Body of pancreas (tissue), 4 donors: ENCODE results near the gene CSMD2. TPM values are rescaled to one million over a fixed set of nuclear protein-coding genes. Genes with fewer than 3 reads are reported as not detected.
A peak's percentile ranks its signal among the peaks of the same experiment; 100 is the strongest.

ENCODE experiments used
- ATAC-seq: fragments of 150-250 bp; one replicate; pipeline ENCODE4 v1.9.1; 2016
- DNase-seq, 4 donors: peaks; one replicate each; pipeline ENCODE4 v3.0.0-alpha.2; 2019
- H3K27ac ChIP-seq, 4 donors: fragments of 200-600 bp; sonication (generic); 1 replicate in 3 of 4; 2 replicates in 1 of 4; pipeline versions ENCODE4 v1.5.1 to v1.6.1; 2016 to 2019; ENCODE audit warnings: mild to moderate bottlenecking in 1 of 4, mixed read lengths in 1 of 4, moderate library complexity in 1 of 4
- H3K27me3 ChIP-seq, 2 donors: fragments of 200-600 bp; sonication (generic); one replicate each; pipeline ENCODE4 v1.6.0; 2016; ENCODE audit warnings: mild to moderate bottlenecking in 1 of 2
- H3K36me3 ChIP-seq, 2 donors: fragments of 200-600 bp; sonication (generic); replicated peaks in 1 of 2; 2 replicates each; pipeline ENCODE4 v1.5.1; 2016; ENCODE audit warnings: low read depth in 2 of 2; ENCODE audit not compliant: insufficient read depth in 1 of 2
- H3K4me1 ChIP-seq: fragments of 200-600 bp; sonication (generic); one replicate; pipeline ENCODE4 v1.6.0; 2016
- H3K4me3 ChIP-seq, 2 donors: fragments of 200-600 bp; sonication (generic); 1 replicate in 1 of 2; 2 replicates in 1 of 2; pipeline ENCODE4 v1.5.1; 2016 to 2019
- H3K9me3 ChIP-seq, 3 donors: fragments of 200-600 bp; sonication (generic); 1 replicate in 2 of 3; 2 replicates in 1 of 3; pipeline ENCODE4 v1.5.1; 2016
- CTCF ChIP-seq, 7 experiments: fragments of 450-650 bp in 4 of 7; fragments of 200-600 bp in 3 of 7; sonication (generic) in 3 of 7; IDR thresholded peaks; one replicate each; pipeline ENCODE4 v1.5.1; 2016 to 2019; ENCODE audit warnings: antibody characterized with exemption in 7 of 7
- POLR2A ChIP-seq, 3 donors: fragments of 450-650 bp; IDR thresholded peaks; one replicate each; pipeline ENCODE4 v1.6.1; 2016; ENCODE audit warnings: antibody characterized with exemption in 3 of 3, mild to moderate bottlenecking in 2 of 3
- WGBS, 2 donors: methylation state at CpG; one replicate each; pipeline ENCODE4 v1.1.5; 2017; 5-methylcytosine and 5-hydroxymethylcytosine counted together
- intact Hi-C: fragments of 100-400 bp; cut with DNase I; formaldehyde crosslinking; loops from one replicate; pipeline ENCODE4 v1.15.1; 2023
- total RNA-seq, 2 donors: library from RNA; depleted of rRNA; stranded (reverse); fragments of >200 nt; gene quantifications; one replicate each; pipeline ENCODE4 v1.1.0, GENCODE V29; 2016

The CSMD2 gene
- total RNA-seq, 2 donors from 2014 or later, result 0.26 to 0.33 TPM

- no peak overlapping the region for H3K4me3 ChIP-seq
- intact Hi-C loops, result no loop called here
- TF ChIP-seq CTCF (IDR thresholded peaks at IDR 0.05), result no peak
- TF ChIP-seq POLR2A (IDR thresholded peaks at IDR 0.05), result no peak
These were observed 292.8 kb downstream of the CSMD2 start for GRCh38 chr1:33872275-33872674.

GRCh38 chr1:33867684-33868083 lies 297.3 kb downstream of the CSMD2 start:
- no peak for TF ChIP-seq CTCF (IDR thresholded peaks at IDR 0.05)
- TF ChIP-seq POLR2A (IDR thresholded peaks at IDR 0.05), result no peak
- H3K4me3 ChIP-seq, result no peak overlapping the region
- DNase-seq, result no peak
- intact Hi-C loops, result no loop called here
- no peaks in the 10 kb centered on the region for H3K27me3 ChIP-seq
- no peak for ATAC-seq
- no peaks in the 10 kb centered on the region for H3K9me3 ChIP-seq
- H3K4me1 ChIP-seq, result no peaks in the 10 kb centered on the region
- no peak overlapping the region for H3K27ac ChIP-seq
- 76 to 80% methylated on average over 1 of the region's 1 CpG for WGBS, 2 donors
- no peaks in the 10 kb centered on the region for H3K36me3 ChIP-seq

More at GRCh38 chr1:33872275-33872674, 292.8 kb downstream of the CSMD2 start:
- no peak for DNase-seq
- H3K27me3 ChIP-seq, result no peaks in the 10 kb centered on the region
- no peak overlapping the region for H3K27ac ChIP-seq
- H3K4me1 ChIP-seq, result no peaks in the 10 kb centered on the region
- no peaks in the 10 kb centered on the region for H3K9me3 ChIP-seq
- H3K36me3 ChIP-seq, result no peaks in the 10 kb centered on the region
- no peak for ATAC-seq

- no peak overlapping the region for H3K4me3 ChIP-seq
- ATAC-seq (no peak), DNase-seq (peak in 1 of 4 donors; percentile 12)
- H3K4me1 ChIP-seq, result no peaks in the 10 kb centered on the region
- no peak for TF ChIP-seq POLR2A (IDR thresholded peaks at IDR 0.05)
- H3K36me3 ChIP-seq, result no peaks in the 10 kb centered on the region
- H3K9me3 ChIP-seq, result no peaks in the 10 kb centered on the region
- H3K27ac ChIP-seq, result no peak overlapping the region
- intact Hi-C loops, result no loop called here
- H3K27me3 ChIP-seq, result no peaks in the 10 kb centered on the region
- WGBS, 2 donors, result 70 to 71% methylated on average over 6 of the region's 6 CpGs
These were observed 298.7 kb downstream of the CSMD2 start for GRCh38 chr1:33866281-33866680.

- no peaks in the 10 kb centered on the region for H3K4me1 ChIP-seq
- H3K36me3 ChIP-seq, result no peaks in the 10 kb centered on the region
- intact Hi-C loops, result no loop called here
- DNase-seq (no peak), ATAC-seq (no peak)
- H3K27ac ChIP-seq, result no peak overlapping the region
- 62 to 69% methylated on average over 13 to 14 of the region's 14 CpGs for WGBS, 2 donors
- no peaks in the 10 kb centered on the region for H3K27me3 ChIP-seq
- no peak for TF ChIP-seq CTCF (IDR thresholded peaks at IDR 0.05)
- no peak overlapping the region for H3K4me3 ChIP-seq
- H3K9me3 ChIP-seq, result no peaks in the 10 kb centered on the region
These were observed 300.3 kb downstream of the CSMD2 start for GRCh38 chr1:33864460-33865389.

GRCh38 chr1:33863779-33864178 lies 301.3 kb downstream of the CSMD2 start, which contains the start of gene HMGB4:
Gene HMGB4, plus strand, starts transcription at chr1:33864079. Its CDS starts 113 bp downstream, at chr1:33864192.
- intact Hi-C loops, result no loop called here
- 71 to 89% methylated on average over 3 of the region's 3 CpGs for WGBS, 2 donors

More at GRCh38 chr1:33863779-33864178, 301.3 kb downstream of the CSMD2 start, which contains the start of gene HMGB4:
- TF ChIP-seq POLR2A (IDR thresholded peaks at IDR 0.05) (no peak), CTCF (IDR thresholded peaks at IDR 0.05) (no peak)
- no peak within 1 kb of the TSS for H3K27ac ChIP-seq
- DNase-seq (no peak), ATAC-seq (no peak)
- H3K4me3 ChIP-seq, result no peak within 1 kb of the TSS
- H3K4me1 ChIP-seq, result no peaks in the 10 kb centered on the region
- H3K9me3 ChIP-seq, result no peaks in the 10 kb centered on the region
- H3K27me3 ChIP-seq, result no peaks in the 10 kb centered on the region
- H3K36me3 ChIP-seq, result no peaks in the 10 kb centered on the region
